SH-SY5Y (cell line): ENCODE data around the gene CLDN24.

Source experiments
- GATA2 ChIP-seq: IDR thresholded peaks from 2 replicates; pipeline ENCODE4 v1.6.1; 2011; ENCODE audit warnings: mild to moderate bottlenecking, low read depth, low read length
- GATA3 ChIP-seq: IDR thresholded peaks from 2 replicates; pipeline ENCODE4 v1.6.1; 2011; ENCODE audit warnings: low read depth, mild to moderate bottlenecking, low read length, moderate library complexity

The CLDN24 gene

DNA sequence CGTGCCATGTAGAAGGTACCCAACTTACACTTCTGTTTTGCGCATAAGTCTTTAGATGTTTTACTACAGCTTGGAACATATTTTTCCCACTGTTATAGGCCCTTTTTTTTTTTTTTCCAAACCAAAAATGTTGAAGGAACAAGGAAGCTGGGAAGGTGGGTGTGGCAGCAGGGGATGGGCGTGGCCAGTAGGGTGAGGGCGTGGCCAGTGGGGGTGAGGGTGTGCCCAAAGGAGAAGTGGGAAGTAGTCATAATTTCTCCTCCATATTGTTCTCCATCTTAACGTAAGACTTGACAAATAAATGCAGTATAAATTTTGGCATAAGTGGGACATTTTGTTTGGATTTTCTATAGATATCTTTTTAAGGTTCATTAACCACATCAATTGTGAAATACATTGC is 32.5 kb downstream of the CLDN24 start:
- no peak for TF ChIP-seq GATA2
- TF ChIP-seq GATA3, result no peak

- TF ChIP-seq GATA2 (no peak), GATA3 (no peak)
These were observed 33.3 kb downstream of the CLDN24 start for GRCh38 chr4:183288955-183289354.

DNA sequence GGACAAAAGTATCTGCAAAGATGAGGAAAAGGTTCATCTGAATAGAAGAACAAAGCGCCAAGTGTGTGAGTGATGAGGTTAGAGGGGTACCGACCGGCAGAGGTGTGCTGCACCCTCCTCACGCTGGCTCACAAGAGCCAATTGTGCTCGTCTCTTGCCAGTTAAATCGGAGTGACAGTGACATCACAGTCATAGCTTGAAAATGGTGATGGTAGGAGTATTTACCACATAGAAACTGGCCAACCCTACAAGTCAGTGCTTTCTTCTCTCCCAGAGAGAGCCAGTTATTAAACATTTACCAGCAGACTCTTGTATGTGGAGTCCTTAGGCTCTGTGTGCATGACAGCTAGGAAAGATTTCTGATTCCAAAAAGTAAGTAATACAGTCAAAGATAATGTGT is 34.5 kb downstream of the CLDN24 start:
- TF ChIP-seq GATA2, result no peak
- no peak for TF ChIP-seq GATA3

DNA sequence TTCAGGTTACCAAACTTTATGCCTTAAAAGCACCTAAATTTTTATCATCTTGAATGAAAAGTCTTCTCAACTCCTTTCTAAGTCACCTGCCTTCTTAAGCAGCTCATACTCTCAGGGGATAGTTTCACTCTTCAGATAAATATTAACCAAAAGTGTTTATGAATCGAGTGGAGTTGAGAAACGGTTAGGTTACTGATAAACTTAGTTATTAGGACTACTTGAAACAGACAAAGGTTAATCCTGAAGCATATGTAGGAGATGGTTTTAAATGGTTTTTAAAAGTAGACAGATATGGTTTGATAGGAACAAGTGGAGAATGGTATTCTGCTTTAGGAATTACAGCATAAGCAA is 34.9 kb downstream of the CLDN24 start:
- no peak for TF ChIP-seq GATA2
- no peak for TF ChIP-seq GATA3

GRCh38 chr4:183286590-183287308 is 35.5 kb downstream of the CLDN24 start:
- no peak for TF ChIP-seq GATA2
- no peak for TF ChIP-seq GATA3

DNA sequence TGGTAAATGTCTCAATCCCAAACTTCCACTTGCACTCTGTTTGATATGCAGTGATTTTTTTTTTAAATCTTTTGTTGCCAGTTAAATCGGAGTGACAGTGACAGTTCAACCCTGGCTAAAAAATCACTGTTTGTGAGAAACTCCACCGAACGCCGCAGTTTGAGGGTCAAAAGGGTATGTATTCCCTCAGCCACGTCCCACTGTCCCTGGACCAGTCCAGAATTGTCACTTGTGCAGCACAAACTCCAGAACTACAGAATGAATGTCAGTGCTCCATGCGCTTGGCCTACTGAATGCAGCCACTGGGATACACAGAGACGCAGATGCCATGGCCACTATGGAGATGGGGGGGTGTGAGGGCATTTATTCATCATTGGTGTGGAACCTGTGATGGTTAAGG is 36.3 kb downstream of the CLDN24 start:
- TF ChIP-seq GATA3 (no peak), GATA2 (no peak)

GRCh38 chr4:183284965-183285364 is 37.3 kb downstream of the CLDN24 start:
- TF ChIP-seq GATA3 (no peak), GATA2 (no peak)

DNA sequence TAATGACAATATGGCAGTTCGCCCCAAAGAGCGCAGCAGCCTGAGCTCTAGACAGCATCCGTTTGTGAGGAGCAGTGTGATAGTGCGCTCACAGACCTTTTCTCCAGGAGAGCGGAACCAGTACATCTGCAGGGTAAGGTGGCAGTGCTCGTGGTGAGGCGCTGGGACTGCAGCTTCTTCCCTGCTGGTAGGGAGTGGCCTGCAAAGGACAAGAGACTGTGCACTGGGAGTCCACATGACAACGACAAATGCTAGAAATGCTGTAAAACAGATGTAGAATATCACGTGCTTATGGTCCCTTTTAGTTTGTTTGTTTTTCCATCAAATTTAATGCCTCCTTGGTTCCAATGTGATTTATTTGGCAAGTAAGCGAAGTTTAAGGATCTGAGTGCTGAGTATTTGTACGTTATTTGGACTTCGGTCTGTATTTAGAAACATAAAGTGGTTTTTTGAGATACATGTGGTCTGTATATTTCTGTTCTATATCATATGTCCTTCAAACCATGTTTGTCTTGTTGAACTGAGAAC is 37.9 kb downstream of the CLDN24 start:
- TF ChIP-seq GATA3 (no peak), GATA2 (no peak)

DNA sequence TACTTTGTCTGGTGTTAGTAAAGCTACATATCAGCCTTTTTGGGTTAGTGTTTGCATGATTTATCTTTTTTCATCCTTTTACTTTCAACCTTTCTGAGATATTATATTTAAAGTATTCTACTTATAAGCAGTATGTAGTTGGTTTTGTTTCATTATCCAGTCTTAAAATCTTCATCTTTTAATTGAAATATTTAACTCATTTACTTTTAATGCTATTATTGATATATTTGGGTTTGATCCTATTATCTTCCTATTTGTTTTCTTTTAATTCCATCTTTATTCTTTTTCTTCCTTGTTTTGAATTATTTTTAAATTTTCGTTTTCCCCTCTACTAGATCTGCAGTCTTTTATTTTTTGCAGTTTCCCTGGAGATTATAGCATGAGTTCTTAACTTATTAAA is 46.1 kb downstream of the CLDN24 start:
- TF ChIP-seq GATA3, result no peak

DNA sequence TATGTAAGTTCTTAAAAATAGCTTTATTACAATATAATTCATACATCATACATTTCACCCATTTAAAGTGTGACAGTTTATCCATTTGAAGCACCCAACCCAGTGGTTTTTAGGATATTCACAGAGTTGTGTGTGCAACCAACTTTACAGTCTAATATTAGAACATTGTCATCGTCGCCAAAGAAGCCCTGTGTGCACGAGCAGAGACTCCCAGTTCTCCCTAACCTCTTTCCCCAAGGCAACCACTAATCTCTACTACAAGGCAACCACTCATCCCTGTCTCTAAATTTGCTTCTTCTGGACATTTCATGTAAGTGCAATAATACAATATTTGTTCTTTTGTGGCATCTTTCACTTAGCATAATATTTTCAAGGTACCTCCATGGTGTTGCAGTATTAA is 49.8 kb downstream of the CLDN24 start:
- no peak for TF ChIP-seq GATA3
- no peak for TF ChIP-seq GATA2
